Measurements from ENCODE around the gene DCTN2. TPM values are rescaled to one million over a fixed set of nuclear protein-coding genes. Genes with fewer than 3 reads are reported as not detected.
"Not testable (repeated sequence)": the region's sequence is repeated elsewhere in the genome, so short reads cannot be mapped to it uniquely, and the experiment has no call there.

DCTN2 gene
- total RNA-seq, 4 donors from 2014 or later, result 161 to 326 (median 229) TPM

DNA sequence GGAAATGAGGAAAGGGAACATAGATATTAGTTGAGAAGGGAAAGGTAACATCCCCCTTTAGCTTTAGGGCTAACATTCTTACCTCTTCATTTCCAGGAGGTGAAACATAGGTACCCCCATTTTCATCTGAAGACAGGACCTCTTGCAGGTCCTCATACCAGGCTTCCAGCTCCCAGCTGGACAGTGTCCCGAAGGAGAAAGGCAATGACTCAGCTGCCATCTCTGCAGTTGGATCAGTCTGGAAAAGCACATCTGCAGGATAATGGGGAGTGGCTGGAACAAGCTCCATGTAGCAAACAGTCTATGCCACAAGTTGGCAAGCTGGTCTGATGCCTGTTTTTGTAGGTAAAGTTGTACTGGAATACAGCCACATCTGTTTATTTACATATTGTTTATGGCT lies 29.8 kb downstream of the DCTN2 start:
- H3K9me3 ChIP-seq, result no peaks in the 10 kb centered on the region

DNA sequence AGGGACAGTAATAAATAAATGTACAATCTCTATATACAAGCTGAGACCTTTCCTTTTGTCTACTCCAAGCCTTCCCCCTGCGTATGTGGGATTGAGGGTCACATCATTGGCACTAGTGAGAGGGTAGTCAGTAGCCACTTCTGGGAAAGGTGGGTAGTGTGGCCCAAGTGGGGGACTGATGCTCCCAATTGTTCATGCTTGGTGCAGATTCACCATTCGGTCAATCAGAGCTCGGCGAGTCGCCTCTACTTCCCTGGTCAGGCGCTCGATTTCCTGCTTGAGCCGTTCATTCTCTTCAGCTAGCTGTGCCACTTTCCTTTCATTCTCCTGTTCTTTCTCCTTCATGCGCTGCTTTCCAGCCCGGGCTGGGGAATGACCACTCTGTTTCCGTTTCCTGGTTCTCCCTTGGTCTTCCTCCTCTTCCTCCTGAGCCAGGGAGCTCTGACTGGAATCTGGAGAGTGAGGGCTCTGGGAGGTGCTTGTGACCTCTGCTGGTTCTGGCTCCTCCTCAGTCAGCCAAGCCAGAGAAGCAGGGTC lies 30.3 kb downstream of the DCTN2 start:
- H3K9me3 ChIP-seq, result no peaks in the 10 kb centered on the region
- TF ChIP-seq, protein P1, sequence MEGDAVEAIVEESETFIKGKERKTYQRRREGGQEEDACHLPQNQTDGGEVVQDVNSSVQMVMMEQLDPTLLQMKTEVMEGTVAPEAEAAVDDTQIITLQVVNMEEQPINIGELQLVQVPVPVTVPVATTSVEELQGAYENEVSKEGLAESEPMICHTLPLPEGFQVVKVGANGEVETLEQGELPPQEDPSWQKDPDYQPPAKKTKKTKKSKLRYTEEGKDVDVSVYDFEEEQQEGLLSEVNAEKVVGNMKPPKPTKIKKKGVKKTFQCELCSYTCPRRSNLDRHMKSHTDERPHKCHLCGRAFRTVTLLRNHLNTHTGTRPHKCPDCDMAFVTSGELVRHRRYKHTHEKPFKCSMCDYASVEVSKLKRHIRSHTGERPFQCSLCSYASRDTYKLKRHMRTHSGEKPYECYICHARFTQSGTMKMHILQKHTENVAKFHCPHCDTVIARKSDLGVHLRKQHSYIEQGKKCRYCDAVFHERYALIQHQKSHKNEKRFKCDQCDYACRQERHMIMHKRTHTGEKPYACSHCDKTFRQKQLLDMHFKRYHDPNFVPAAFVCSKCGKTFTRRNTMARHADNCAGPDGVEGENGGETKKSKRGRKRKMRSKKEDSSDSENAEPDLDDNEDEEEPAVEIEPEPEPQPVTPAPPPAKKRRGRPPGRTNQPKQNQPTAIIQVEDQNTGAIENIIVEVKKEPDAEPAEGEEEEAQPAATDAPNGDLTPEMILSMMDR (IDR thresholded peaks at IDR 0.05), result no peak
- no peak for TF ChIP-seq POLR2A (IDR thresholded peaks at IDR 0.05)
- no peaks in the 10 kb centered on the region for H3K27me3 ChIP-seq
- DNase-seq, result no peak
- H3K4me1 ChIP-seq, result peaks cover 4 to 29% (median 15%) of the 10 kb centered on the region in 4 donors
- peaks cover 0 to 56% (median 0%) of the 10 kb centered on the region in 3 donors for H3K36me3 ChIP-seq
- no peak overlapping the region for H3K4me3 ChIP-seq
- peak overlapping the region in 2 of 4 donors; percentile 7 to 42 for H3K27ac ChIP-seq

More for the DNA sequence above, 29.8 kb downstream of the DCTN2 start:
- Histone ChIP-seq H3K27me3 (no peaks in the 10 kb centered on the region), H3K4me3 (no peak overlapping the region), H3K36me3 (peaks cover 0 to 51% (median 0%) of the 10 kb centered on the region in 3 donors), H3K27ac (peak overlapping the region in 2 of 4 donors; percentile 7 to 42), H3K4me1 (peaks cover 4 to 31% (median 19%) of the 10 kb centered on the region in 4 donors)
- DNase-seq, result no peak
- TF ChIP-seq POLR2A (IDR thresholded peaks at IDR 0.05), result no peak
- TF ChIP-seq, protein P1 (IDR thresholded peaks at IDR 0.05), result no peak

DNA sequence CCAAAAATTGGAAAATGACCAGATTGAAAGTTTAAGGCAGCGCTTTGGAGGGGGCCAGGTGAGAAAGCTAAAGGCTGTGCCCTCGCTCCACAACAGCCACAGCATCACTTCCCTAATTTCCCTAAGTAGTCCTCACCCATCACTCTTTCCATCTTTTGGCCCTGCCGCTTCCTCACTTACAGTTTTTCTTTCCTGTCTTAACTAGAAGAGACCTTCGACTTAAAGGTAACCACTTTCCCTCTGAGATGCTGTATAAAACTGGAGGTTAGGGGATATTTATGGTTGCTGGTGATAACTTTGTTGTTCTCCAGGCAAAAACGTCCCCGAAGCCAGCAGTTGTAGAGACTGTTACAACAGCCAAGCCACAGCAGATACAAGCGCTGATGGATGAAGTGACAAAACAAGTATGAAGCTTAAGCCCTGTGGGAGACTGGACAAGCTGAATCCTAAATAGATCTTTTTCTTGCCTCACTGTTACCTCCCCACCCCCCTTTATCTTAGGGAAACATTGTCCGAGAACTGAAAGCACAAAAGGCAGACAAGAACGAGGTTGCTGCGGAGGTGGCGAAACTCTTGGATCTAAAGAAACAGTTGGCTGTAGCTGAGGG lies 31.0 kb downstream of the DCTN2 start:
- no peak for TF ChIP-seq POLR2A (IDR thresholded peaks at IDR 0.05)
- TF ChIP-seq, protein P1 (IDR thresholded peaks at IDR 0.05), result no peak
- no peak overlapping the region for H3K4me3 ChIP-seq
- H3K36me3 ChIP-seq, result peaks cover 0 to 62% (median 0%) of the 10 kb centered on the region in 3 donors
- no peaks in the 10 kb centered on the region for H3K9me3 ChIP-seq
- no peak overlapping the region for H3K27ac ChIP-seq
- H3K4me1 ChIP-seq, result peaks cover 0 to 22% (median 9%) of the 10 kb centered on the region in 4 donors
- peak in 1 of 3 donors; percentile 8 for DNase-seq
- no peaks in the 10 kb centered on the region for H3K27me3 ChIP-seq

DNA sequence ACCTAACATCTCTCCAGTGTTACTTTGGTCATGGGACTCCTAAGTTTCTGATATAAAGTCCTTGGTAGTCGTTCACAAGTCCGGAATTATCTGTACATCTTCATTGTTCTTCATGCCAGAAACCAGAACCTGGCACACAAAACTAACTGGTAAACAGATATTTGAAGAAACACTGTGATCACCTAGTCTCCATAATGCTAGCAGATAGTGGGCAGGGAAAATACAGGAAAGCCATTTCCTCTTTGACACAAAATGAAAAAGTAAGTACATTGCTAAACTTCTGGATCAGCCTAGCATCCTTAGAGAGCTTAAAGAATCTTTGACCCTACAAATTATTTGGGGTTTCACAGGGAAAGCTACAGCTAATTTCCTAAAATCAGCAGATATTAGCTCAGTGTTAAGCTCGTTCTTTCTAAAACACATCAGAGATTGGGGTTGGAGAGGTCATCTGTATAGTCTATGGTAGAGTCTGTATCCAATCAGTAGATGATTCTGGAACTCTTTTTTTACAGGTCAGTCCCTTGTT lies 31.5 kb downstream of the DCTN2 start:
- H3K9me3 ChIP-seq, result no peaks in the 10 kb centered on the region
- H3K27me3 ChIP-seq, result no peaks in the 10 kb centered on the region
- no peak overlapping the region for H3K27ac ChIP-seq
- peaks cover 0 to 19% (median 9%) of the 10 kb centered on the region in 4 donors for H3K4me1 ChIP-seq
- no peak overlapping the region for H3K4me3 ChIP-seq
- TF ChIP-seq POLR2A (IDR thresholded peaks at IDR 0.05), result no peak
- H3K36me3 ChIP-seq, result peaks cover 0 to 62% (median 0%) of the 10 kb centered on the region in 3 donors
- DNase-seq, result no peak

DNA sequence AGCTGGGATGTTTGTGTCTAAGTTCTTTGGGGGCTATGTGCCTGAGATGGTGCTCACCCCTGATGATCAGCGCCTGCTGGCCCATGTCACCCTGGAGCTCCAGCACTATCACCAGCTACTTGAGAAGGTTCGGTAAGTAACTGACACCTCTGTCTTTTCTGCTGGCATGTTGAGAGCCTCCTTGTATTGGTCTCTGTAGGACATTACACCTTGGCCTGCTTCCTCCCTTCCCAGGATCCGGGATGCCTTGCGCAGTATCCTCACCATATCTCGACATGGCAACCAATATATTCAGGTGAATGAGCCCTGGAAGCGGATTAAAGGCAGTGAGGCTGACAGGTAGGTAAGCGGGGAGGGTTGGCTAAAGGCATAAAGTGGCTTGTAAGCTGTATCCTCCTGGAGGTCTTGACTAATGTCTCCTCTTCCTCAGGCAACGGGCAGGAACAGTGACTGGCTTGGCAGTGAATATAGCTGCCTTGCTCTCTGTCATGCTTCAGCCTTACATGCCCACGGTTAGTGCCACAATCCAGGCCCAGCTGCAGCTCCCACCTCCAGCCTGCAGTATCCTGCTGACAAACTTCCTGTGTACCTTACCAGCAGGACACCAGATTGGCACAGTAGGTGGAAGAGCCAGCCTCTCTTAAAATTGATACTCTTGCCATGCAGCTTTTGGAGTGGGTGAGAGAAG lies 32.1 kb downstream of the DCTN2 start:
- TF ChIP-seq, protein P1 (IDR thresholded peaks at IDR 0.05), result no peak
- TF ChIP-seq POLR2A (IDR thresholded peaks at IDR 0.05), result no peak
- Histone ChIP-seq H3K9me3 (no peaks in the 10 kb centered on the region), H3K27me3 (no peaks in the 10 kb centered on the region), H3K27ac (no peak overlapping the region), H3K4me3 (no peak overlapping the region), H3K36me3 (peaks cover 0 to 62% (median 0%) of the 10 kb centered on the region in 3 donors), H3K4me1 (peaks cover 0 to 19% (median 9%) of the 10 kb centered on the region in 4 donors)
- peak in 1 of 3 donors; percentile 26 for DNase-seq

DNA sequence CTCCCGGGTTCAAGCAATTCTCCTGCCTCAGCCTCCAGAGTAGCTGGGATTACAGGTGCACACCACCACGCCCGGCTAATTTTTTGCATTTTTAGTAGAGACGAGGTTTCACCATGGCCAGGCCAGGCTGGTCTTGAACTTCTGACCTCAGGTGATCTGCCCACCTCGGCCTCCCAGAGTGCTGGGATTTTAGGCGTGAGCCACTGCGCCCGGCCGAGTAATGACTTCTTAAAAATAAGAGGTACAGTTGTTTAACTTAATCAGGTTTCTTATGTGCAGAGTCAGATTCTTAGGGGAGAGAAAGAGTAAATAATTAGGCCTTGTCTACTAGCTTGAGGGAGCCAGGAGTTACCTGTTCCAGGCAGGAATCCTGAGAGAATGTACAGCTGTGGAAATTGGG lies 32.7 kb downstream of the DCTN2 start:
- H3K4me3 ChIP-seq, H3K27ac ChIP-seq, H3K9me3 ChIP-seq, H3K27me3 ChIP-seq: not testable (repeated sequence)
- H3K36me3 ChIP-seq, result peaks cover 0 to 66% (median 0%) of the 10 kb centered on the region in 3 donors
- H3K4me1 ChIP-seq, result peaks cover 0 to 17% (median 6%) of the 10 kb centered on the region in 4 donors
- peak in 1 of 3 donors; percentile 5 for DNase-seq

DNA sequence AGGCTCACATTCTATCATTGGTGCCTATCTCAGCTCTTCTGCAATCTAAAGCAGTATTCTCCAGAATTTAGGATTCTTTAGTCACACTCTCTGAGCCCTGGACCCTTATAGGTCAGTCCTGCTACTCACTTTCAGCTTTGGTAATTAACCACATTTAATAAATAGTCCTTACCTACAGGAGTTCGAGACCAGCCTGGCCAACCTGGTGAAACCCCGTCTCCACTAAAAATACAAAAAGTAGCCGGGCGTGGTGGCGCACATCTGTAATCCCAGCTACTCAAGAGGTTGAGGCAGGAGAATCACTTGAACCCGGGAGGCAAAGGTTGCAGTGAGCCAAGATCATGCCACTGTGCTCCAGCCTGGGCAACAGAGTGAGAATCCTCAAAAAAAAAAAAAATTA lies 33.3 kb downstream of the DCTN2 start:
- H3K36me3 ChIP-seq, result peaks cover 0 to 72% (median 0%) of the 10 kb centered on the region in 3 donors
- DNase-seq, H3K27me3 ChIP-seq, H3K27ac ChIP-seq, H3K9me3 ChIP-seq, H3K4me3 ChIP-seq: not testable (repeated sequence)
- H3K4me1 ChIP-seq, result peaks cover 0 to 11% (median 2%) of the 10 kb centered on the region in 4 donors

Measured in Peyer's patch (tissue), 4 donors.